K562 (cell line): ENCODE results near the gene FRMD3. TPM values are rescaled to one million over a fixed set of nuclear protein-coding genes. Genes with fewer than 3 reads are reported as not detected.

Source experiments
- ATAC-seq: fragments of 200-7000 bp; cut with Tn5 transposase; 3 replicates; pipeline ENCODE4 v1.9.1; 2020; ENCODE audit warnings: moderate library complexity
- BruUV-seq: library from RNA; stranded (reverse); fragments of 400-500 nt; replicated peaks from 2 replicates; lab custom pipeline; 2021; lab: Mats Ljungman, UMichigan
- CTCF ChIA-PET: fragments of 300-600 bp; formaldehyde crosslinking; extraction: SDS; loops from one replicate; lab custom pipeline; 2021; ENCODE audit warnings: low intra/inter-chr PET ratio; lab: Yijun Ruan, JAX
- POLR2A ChIA-PET: fragments of 300-600, 350-650 bp; sonication (Branson Sonifier 250); formaldehyde crosslinking; extraction: SDS; loops from one replicate; lab custom pipeline; 2021; ENCODE audit warnings: antibody characterized with exemption, inconsistent platforms; lab: Yijun Ruan, JAX
- DNase-seq, 4 experiments: peaks; one replicate each; pipeline versions ENCODE4 v3.0.0 to v3.0.0-alpha.2; 2011 to 2018; ENCODE audit warnings: low spot score in 3 of 4, mixed read lengths in 3 of 4; ENCODE audit errors: extremely low read depth in 1 of 4
- FAIRE-seq: peaks from 2 replicates; lab custom pipeline; 2011; peaks lifted over from hg19 to GRCh38; lab: Jason Lieb, UNC
- H2AFZ ChIP-seq: 2 replicates; pipeline ENCODE4 v1.6.0; 2011; ENCODE audit warnings: low read depth, low read length, control low read depth, inconsistent platforms
- H3K27ac ChIP-seq: fragments of 200-600 bp; 3 replicates; pipeline ENCODE4 v1.8.0; 2011; ENCODE audit warnings: low read depth, mild to moderate bottlenecking, control low read depth, inconsistent platforms, low read length, moderate library complexity, mixed read lengths; ENCODE audit errors: extremely low read depth
- H3K27me3 ChIP-seq, 2 experiments: fragments of 300-600 bp in 1 of 2; 2 replicates in 1 of 2; 3 replicates in 1 of 2; pipeline versions ENCODE4 v1.6.0 to v1.8.0; 2011; ENCODE audit warnings: inconsistent platforms in 2 of 2, low read length in 2 of 2, mild to moderate bottlenecking in 1 of 2, mixed read lengths in 1 of 2, moderate library complexity in 1 of 2; ENCODE audit not compliant: control insufficient read depth in 2 of 2, insufficient read depth in 2 of 2
- H3K36me3 ChIP-seq: fragments of 300-600 bp; 3 replicates; pipeline ENCODE4 v1.8.0; 2011; ENCODE audit warnings: mild to moderate bottlenecking, low read length, inconsistent platforms; ENCODE audit not compliant: control insufficient read depth, insufficient read depth
- H3K4me1 ChIP-seq, 2 experiments: fragments of 200-600 bp in 1 of 2; replicated peaks in 1 of 2; 2 replicates in 1 of 2; 3 replicates in 1 of 2; pipeline versions ENCODE4 v1.5.1 to v1.8.0; 2011; ENCODE audit warnings: inconsistent platforms in 2 of 2, low read length in 2 of 2, mild to moderate bottlenecking in 1 of 2, mixed read lengths in 1 of 2, moderate library complexity in 1 of 2; ENCODE audit not compliant: control insufficient read depth in 2 of 2, insufficient read depth in 2 of 2
- H3K4me2 ChIP-seq: 2 replicates; pipeline ENCODE4 v1.6.1; 2011; ENCODE audit warnings: low read length, control low read depth, inconsistent platforms, mixed read lengths; ENCODE audit not compliant: insufficient read depth
- H3K4me3 ChIP-seq: fragments of 200-600 bp; sonication (generic), shearing (Covaris generic); 2 replicates; pipeline ENCODE4 v1.5.1; 2016; ENCODE audit warnings: control low read depth, inconsistent platforms
- H3K79me2 ChIP-seq: fragments of 200-600 bp; 3 replicates; pipeline ENCODE4 v1.8.0; 2011; ENCODE audit warnings: low read length, inconsistent platforms; ENCODE audit not compliant: control insufficient read depth, insufficient read depth
- H3K9ac ChIP-seq, 2 experiments: 2 replicates each; pipeline versions ENCODE4 v1.6.0 to v1.6.1; 2011; ENCODE audit warnings: low read depth in 2 of 2, low read length in 2 of 2, control low read depth in 1 of 2, inconsistent platforms in 1 of 2, mild to moderate bottlenecking in 1 of 2, mixed read lengths in 1 of 2; ENCODE audit not compliant: insufficient read depth in 1 of 2
- H3K9me1 ChIP-seq: one replicate; pipeline ENCODE4 v1.6.0; 2011; ENCODE audit warnings: inconsistent platforms, mild to moderate bottlenecking, low read length, moderate library complexity; ENCODE audit not compliant: control insufficient read depth, insufficient read depth
- H3K9me3 ChIP-seq: replicated peaks from 2 replicates; pipeline ENCODE4 v1.5.1; 2011; ENCODE audit warnings: low read depth, low read length, inconsistent platforms; ENCODE audit not compliant: control insufficient read depth, insufficient read depth
- H4K20me1 ChIP-seq: replicated peaks from 2 replicates; pipeline ENCODE4 v1.6.1; 2011; ENCODE audit warnings: low read length, inconsistent platforms, mixed read lengths; ENCODE audit not compliant: control insufficient read depth, insufficient read depth
- ARID2 ChIP-seq: fragments of 450-650 bp; IDR thresholded peaks from 2 replicates; pipeline ENCODE4 v1.6.1; 2017; ENCODE audit warnings: antibody characterized with exemption, mild to moderate bottlenecking
- BDP1 ChIP-seq: IDR thresholded peaks from 3 replicates; pipeline ENCODE4 v1.6.1; 2011; ENCODE audit not compliant: insufficient read length, insufficient read depth
- CBFA2T2 ChIP-seq: fragments of 450-650 bp; conservative IDR thresholded peaks from 2 replicates; pipeline ENCODE4 v1.6.1; 2017; ENCODE audit warnings: mild to moderate bottlenecking
- CSDE1 ChIP-seq, 2 experiments: fragments of 450-650 bp; IDR thresholded peaks; 2 replicates each; pipeline ENCODE4 v1.6.1; 2016; ENCODE audit warnings: mild to moderate bottlenecking in 1 of 2
- DDX20 ChIP-seq: fragments of 450-650 bp; IDR thresholded peaks from 2 replicates; pipeline ENCODE4 v1.6.1; 2016; ENCODE audit warnings: missing genetic modification characterization, low read depth, mild to moderate bottlenecking, missing compliant biosample characterization, moderate library complexity
- KDM4B ChIP-seq, 2 experiments: fragments of 450-650 bp in 1 of 2; sonication (generic) in 1 of 2; IDR thresholded peaks; 2 replicates each; pipeline ENCODE4 v1.6.1; 2016 to 2017; ENCODE audit warnings: borderline replicate concordance in 2 of 2, antibody characterized with exemption in 1 of 2, low read depth in 1 of 2, mild to moderate bottlenecking in 1 of 2
- NFRKB ChIP-seq: fragments of 450-650 bp; IDR thresholded peaks from 2 replicates; pipeline ENCODE4 v1.6.1; 2016; ENCODE audit warnings: low read depth
- RAD51 ChIP-seq: fragments of 450-650 bp; IDR thresholded peaks from 2 replicates; pipeline ENCODE4 v1.7.1; 2016; ENCODE audit warnings: low read depth, mild to moderate bottlenecking, borderline replicate concordance
- SMARCE1 ChIP-seq: fragments of 450-650 bp; IDR thresholded peaks from 2 replicates; pipeline ENCODE4 v1.7.1; 2016; ENCODE audit warnings: mild to moderate bottlenecking
- TAF7 ChIP-seq: fragments of 450-650 bp; IDR thresholded peaks from 2 replicates; pipeline ENCODE4 v1.6.1; 2016; ENCODE audit warnings: missing genetic modification characterization, missing compliant biosample characterization
- ZNF76 ChIP-seq: fragments of 250-450 bp; sonication (Bioruptor Pico); IDR thresholded peaks from 2 replicates; pipeline ENCODE4 v1.4.0; 2020; ENCODE audit warnings: mild to moderate bottlenecking, moderate library complexity, borderline replicate concordance
- ZNF79 ChIP-seq: fragments of 250-450 bp; sonication (Bioruptor Pico); IDR thresholded peaks from 2 replicates; pipeline ENCODE4 v1.4.0; 2020; ENCODE audit warnings: low read depth, mild to moderate bottlenecking, moderate library complexity
- WGBS: fragments of 100-300 bp; shearing (Covaris generic); methylation state at CpG from one replicate; pipeline ENCODE4 v1.1.6; 2016; ENCODE audit warnings: low coverage, mixed read lengths; ENCODE audit not compliant: insufficient coverage; ENCODE audit errors: missing lambda C conversion rate; 5-methylcytosine and 5-hydroxymethylcytosine counted together
- in situ Hi-C: fragments of 300-500 bp; cut with MboI; formaldehyde crosslinking; loops from 4 replicates; pipeline ENCODE4 v1.15.0; 2018; ENCODE audit warnings: inconsistent platforms, mixed read lengths
- intact Hi-C: fragments of 100-400 bp; cut with micrococcal nuclease; formaldehyde crosslinking; loops from 2 replicates; pipeline ENCODE4 v1.14.2; 2022
- polyA plus RNA-seq, 8 experiments: library from polyadenylated mRNA; depleted of rRNA in 4 of 8; stranded (reverse) in 5 of 8; unstranded in 3 of 8; fragments of >200 nt; fragmentation: Nextera tagmentation in 2 of 8; fragmentation: Illumina TruSeq in 1 of 8; extraction: Ambion mirVana in 2 of 8; extraction: Trizol in 1 of 8; gene quantifications; 2 replicates each; pipeline versions ENCODE4 v1.2.1 to v1.2.3, GENCODE V29; 2011 to 2014; ENCODE audit warnings: inconsistent platforms in 1 of 8, missing spikeins in 1 of 8
- total RNA-seq, 7 experiments: library from RNA; depleted of rRNA in 6 of 7; stranded (reverse); fragments of >200 nt in 6 of 7; fragmentation: Illumina TruSeq in 2 of 7; extraction: Trizol in 2 of 7; gene quantifications; 2 replicates each; pipeline versions ENCODE4 v1.2.1 to v1.2.3, GENCODE V29; 2011 to 2021; ENCODE audit warnings: low replicate concordance in 1 of 7
- TF ChIP-seq, protein P1 (sequence below): fragments of 200-800 bp; sonication (Bioruptor generic); IDR thresholded peaks from 2 replicates; pipeline ENCODE4 v1.6.1; 2017; ENCODE audit warnings: missing genetic modification characterization, missing compliant biosample characterization
- TF ChIP-seq, protein P2 (sequence below), 2 experiments: fragments of 450-650 bp in 1 of 2; sonication (generic) in 1 of 2; formaldehyde crosslinking; conservative IDR thresholded peaks; 2 replicates each; pipeline versions ENCODE4 v1.4.0 to v1.8.1; 2020 to 2022; ENCODE audit warnings: mild to moderate bottlenecking in 1 of 2, missing genetic modification reagents in 1 of 2
- TF ChIP-seq, protein P3 (sequence below): fragments of 450-650 bp; conservative IDR thresholded peaks from 2 replicates; pipeline ENCODE4 v1.6.1; 2016; ENCODE audit warnings: missing genetic modification characterization, low read depth, mild to moderate bottlenecking, missing compliant biosample characterization, moderate library complexity
- TF ChIP-seq, protein P4 (sequence below): sonication (generic); formaldehyde crosslinking; IDR thresholded peaks from 2 replicates; pipeline ENCODE4 v1.8.1; 2023; ENCODE audit warnings: mild to moderate bottlenecking, missing genetic modification reagents
- TF ChIP-seq, protein P5 (sequence below): IDR thresholded peaks from 2 replicates; pipeline ENCODE4 v1.6.1; 2011; ENCODE audit warnings: borderline replicate concordance, low read depth, mild to moderate bottlenecking, moderate library complexity, low read length; ENCODE audit not compliant: insufficient read depth, poor library complexity, severe bottlenecking

FRMD3 gene
- total and polyA plus RNA-seq, 9 of the 15 experiments (the other 6 are each of a cell fraction or from before 2014, with no cell fraction given), result 0.09 to 0.51 (median 0.21) TPM

DNA sequence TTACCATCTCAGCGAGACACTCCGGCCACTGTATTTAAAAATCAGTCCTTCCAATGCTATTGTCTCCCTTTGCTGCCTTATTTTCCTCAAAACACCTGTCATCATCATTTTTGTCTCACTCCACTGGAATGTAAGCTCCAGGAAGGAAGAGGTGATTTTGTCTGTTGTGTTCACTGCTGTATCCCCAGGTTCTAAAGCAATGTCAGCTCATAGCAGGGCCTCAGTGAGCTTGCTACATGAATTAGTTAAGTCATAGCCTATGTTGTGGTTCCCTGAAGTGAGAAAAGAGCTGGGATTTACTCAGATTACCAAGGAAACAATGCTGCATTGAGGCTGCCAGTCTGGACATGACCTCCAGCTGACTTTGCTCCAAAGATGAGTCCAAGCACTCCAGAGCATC lies 337.7 kb downstream of the FRMD3 start:
- no peak overlapping the region for H2AFZ ChIP-seq
- ChIA-PET CTCF (no interaction called here), POLR2A (no interaction called here)
- H3K9me1 ChIP-seq, result no peaks in the 10 kb centered on the region
- BruUV-seq, result no TSS peak
- in situ Hi-C loops, result no loop called here
- H3K9ac ChIP-seq, result no peak overlapping the region
- H3K79me2 ChIP-seq, result no peaks in the 10 kb centered on the region
- H3K36me3 ChIP-seq, result no peaks in the 10 kb centered on the region
- H3K27ac ChIP-seq, result no peak overlapping the region
- TF ChIP-seq SMARCE1 (no peak), RAD51 (no peak), ZNF79 (no peak), ARID2 (no peak), TAF7 (tag) (no peak), BDP1 (no peak), CBFA2T2 (no peak), ZNF76 (CRISPR knock-in tag) (no peak), CSDE1 (IDR thresholded peaks at IDR 0.05) (no peak), NFRKB (no peak), KDM4B (IDR thresholded peaks at IDR 0.05; ENCODE audit: borderline replicate concordance in 2 of 2, low read depth in 1 of 2) (no peak), DDX20 (no peak)
- TF ChIP-seq, protein P1, sequence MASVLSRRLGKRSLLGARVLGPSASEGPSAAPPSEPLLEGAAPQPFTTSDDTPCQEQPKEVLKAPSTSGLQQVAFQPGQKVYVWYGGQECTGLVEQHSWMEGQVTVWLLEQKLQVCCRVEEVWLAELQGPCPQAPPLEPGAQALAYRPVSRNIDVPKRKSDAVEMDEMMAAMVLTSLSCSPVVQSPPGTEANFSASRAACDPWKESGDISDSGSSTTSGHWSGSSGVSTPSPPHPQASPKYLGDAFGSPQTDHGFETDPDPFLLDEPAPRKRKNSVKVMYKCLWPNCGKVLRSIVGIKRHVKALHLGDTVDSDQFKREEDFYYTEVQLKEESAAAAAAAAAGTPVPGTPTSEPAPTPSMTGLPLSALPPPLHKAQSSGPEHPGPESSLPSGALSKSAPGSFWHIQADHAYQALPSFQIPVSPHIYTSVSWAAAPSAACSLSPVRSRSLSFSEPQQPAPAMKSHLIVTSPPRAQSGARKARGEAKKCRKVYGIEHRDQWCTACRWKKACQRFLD, result no peak
- TF ChIP-seq, protein P2, sequence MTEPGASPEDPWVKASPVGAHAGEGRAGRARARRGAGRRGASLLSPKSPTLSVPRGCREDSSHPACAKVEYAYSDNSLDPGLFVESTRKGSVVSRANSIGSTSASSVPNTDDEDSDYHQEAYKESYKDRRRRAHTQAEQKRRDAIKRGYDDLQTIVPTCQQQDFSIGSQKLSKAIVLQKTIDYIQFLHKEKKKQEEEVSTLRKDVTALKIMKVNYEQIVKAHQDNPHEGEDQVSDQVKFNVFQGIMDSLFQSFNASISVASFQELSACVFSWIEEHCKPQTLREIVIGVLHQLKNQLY (CRISPR knock-in tag; conservative IDR thresholded peaks at IDR 0.05), result no peak
- TF ChIP-seq, protein P3, sequence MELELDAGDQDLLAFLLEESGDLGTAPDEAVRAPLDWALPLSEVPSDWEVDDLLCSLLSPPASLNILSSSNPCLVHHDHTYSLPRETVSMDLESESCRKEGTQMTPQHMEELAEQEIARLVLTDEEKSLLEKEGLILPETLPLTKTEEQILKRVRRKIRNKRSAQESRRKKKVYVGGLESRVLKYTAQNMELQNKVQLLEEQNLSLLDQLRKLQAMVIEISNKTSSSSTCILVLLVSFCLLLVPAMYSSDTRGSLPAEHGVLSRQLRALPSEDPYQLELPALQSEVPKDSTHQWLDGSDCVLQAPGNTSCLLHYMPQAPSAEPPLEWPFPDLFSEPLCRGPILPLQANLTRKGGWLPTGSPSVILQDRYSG (tag), result no peak
- TF ChIP-seq, protein P4, sequence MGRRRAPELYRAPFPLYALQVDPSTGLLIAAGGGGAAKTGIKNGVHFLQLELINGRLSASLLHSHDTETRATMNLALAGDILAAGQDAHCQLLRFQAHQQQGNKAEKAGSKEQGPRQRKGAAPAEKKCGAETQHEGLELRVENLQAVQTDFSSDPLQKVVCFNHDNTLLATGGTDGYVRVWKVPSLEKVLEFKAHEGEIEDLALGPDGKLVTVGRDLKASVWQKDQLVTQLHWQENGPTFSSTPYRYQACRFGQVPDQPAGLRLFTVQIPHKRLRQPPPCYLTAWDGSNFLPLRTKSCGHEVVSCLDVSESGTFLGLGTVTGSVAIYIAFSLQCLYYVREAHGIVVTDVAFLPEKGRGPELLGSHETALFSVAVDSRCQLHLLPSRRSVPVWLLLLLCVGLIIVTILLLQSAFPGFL, result no peak
- TF ChIP-seq, protein P5, sequence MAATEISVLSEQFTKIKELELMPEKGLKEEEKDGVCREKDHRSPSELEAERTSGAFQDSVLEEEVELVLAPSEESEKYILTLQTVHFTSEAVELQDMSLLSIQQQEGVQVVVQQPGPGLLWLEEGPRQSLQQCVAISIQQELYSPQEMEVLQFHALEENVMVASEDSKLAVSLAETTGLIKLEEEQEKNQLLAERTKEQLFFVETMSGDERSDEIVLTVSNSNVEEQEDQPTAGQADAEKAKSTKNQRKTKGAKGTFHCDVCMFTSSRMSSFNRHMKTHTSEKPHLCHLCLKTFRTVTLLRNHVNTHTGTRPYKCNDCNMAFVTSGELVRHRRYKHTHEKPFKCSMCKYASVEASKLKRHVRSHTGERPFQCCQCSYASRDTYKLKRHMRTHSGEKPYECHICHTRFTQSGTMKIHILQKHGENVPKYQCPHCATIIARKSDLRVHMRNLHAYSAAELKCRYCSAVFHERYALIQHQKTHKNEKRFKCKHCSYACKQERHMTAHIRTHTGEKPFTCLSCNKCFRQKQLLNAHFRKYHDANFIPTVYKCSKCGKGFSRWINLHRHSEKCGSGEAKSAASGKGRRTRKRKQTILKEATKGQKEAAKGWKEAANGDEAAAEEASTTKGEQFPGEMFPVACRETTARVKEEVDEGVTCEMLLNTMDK, result no peak
- H3K4me2 ChIP-seq, result no peak overlapping the region
- ATAC-seq (no peak), DNase-seq (no peak), FAIRE-seq (no peak)
- intact Hi-C loops, result no loop called here
- no peaks in the 10 kb centered on the region for H3K9me3 ChIP-seq
- H3K4me3 ChIP-seq, result no peak overlapping the region
- no peaks in the 10 kb centered on the region for H3K4me1 ChIP-seq
- H4K20me1 ChIP-seq, result no peaks in the 10 kb centered on the region
- H3K27me3 ChIP-seq, result no peaks in the 10 kb centered on the region
- WGBS, result 8% methylated on average over 2 of the region's 2 CpGs
